HG03175 (cell line): Measurements from ENCODE around the gene LGALS9.

Experiments used
- ATAC-seq: cut with Tn5 transposase; IDR thresholded peaks from one replicate; pipeline ENCODE4 v1.9.1; 2021; ENCODE audit warnings: mild to moderate bottlenecking, moderate library complexity; ENCODE audit not compliant: unreplicated experiment

Gene LGALS9

DNA sequence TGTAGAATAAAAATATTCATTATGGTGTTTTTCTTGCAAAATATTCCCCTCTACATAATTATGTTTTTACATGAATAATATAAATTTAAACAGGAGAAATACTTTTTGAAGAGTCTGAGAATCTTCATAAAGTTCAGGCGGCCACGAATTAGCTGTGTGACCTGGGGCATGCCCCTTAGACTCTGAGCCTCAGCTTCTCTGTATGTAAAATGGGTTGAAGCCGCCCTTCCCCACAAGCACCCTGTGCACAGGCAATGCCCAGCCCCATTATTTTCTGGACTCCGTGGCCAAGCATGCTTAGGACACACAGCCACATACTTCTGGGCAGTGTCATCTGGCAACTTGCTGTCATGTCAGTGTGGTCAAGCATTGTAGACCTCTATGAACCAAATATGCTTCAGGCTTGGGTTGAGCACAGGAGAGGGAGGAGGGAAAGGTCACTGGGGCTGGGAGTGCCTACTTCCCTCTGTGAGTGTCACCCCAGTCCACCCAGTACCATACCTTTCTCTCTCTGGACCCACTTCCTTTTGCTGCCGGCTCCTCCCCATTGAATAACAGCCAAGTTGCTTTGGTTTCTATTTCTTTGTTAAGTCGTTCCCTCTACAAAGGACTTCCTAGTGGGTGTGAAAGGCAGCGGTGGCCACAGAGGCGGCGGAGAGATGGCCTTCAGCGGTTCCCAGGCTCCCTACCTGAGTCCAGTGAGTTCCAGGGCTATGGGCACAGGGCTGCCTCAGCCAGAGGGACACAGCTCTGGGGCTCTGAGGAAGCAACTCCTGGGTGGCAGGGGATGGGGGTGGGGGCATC lies at the start of gene LGALS9:
TSS of gene LGALS9 (plus strand) at position 582 of the 804 bp plus-strand sequence. CDS start at position 660, 78 bp downstream.
- peak; percentile 69 for ATAC-seq

DNA sequence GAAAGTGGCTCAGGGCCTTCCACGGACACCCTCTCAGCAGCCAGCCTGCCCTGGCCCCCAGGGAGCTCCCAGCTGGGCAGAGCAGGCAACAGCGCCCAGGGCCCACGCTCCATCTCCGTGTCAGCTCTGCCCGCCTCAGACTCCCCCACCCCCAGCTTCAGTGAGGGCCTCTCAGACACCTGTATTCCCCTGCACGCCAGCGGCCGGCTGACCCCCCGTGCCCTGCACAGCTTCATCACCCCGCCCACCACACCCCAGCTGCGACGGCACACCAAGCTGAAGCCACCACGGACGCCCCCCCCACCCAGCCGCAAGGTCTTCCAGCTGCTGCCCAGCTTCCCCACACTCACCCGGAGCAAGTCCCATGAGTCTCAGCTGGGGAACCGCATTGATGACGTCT lies 48.3 kb upstream of the LGALS9 start:
- no peak for ATAC-seq

DNA sequence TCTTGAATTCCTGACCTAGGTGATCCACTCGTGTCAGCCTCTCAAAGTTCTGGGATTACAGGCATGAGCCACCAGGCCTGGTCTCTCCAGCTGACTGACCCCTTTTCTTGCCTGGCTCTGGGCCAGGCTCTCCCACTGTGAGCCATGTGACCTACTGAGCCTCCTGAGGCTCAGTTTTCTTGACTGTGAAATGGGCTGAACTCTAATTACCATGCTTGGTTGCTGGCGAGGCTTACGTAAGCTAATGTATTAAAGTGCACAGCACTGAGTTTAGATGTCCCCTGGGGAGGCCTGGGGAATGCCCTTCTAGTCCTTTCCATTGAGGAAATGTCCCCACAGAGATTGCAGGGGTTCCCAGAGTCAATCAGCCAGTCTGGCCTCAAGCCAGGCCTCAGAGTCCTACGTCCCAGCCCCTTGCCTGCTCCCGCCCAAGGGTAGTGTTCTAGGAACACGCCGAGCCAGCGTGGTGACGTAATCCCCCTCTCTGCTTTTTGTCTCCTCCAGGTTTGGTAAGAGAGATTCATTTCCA lies 45.8 kb upstream of the LGALS9 start:
- no peak for ATAC-seq

GRCh38 chr17:27585792-27586191 lies 45.2 kb upstream of the LGALS9 start:
- ATAC-seq = no peak

- ATAC-seq = no peak
Observed at GRCh38 chr17:27586203-27586721, 44.7 kb upstream of the LGALS9 start.

GRCh38 chr17:27588354-27588753 lies 42.6 kb upstream of the LGALS9 start:
- ATAC-seq = no peak

GRCh38 chr17:27590864-27591263 lies 40.1 kb upstream of the LGALS9 start:
- ATAC-seq = no peak

GRCh38 chr17:27591986-27592385 lies 39.0 kb upstream of the LGALS9 start:
- no peak for ATAC-seq

GRCh38 chr17:27593232-27593856 lies 37.6 kb upstream of the LGALS9 start:
- ATAC-seq = no peak

GRCh38 chr17:27593857-27594255 lies 37.1 kb upstream of the LGALS9 start:
- ATAC-seq = no peak

DNA sequence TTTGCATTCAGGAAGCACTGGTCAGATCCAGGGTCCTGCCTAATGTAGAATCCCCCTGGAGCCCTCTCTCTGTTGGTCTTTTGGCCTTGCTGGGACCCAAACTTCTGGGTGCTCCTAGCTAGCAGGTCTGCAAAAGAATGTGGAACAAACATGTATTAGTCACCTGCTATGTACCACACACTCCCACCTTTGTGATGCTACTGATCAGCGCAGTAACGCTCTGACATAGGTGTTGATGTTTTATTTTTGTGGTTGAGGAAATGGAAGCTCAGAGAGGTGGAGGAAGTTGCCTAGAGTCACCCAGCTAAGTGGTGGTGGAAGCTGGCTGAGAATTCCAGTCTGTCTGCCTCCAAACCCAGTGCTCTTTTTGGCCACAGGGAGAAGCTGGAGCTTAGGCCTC lies 35.8 kb upstream of the LGALS9 start:
- no peak for ATAC-seq

DNA sequence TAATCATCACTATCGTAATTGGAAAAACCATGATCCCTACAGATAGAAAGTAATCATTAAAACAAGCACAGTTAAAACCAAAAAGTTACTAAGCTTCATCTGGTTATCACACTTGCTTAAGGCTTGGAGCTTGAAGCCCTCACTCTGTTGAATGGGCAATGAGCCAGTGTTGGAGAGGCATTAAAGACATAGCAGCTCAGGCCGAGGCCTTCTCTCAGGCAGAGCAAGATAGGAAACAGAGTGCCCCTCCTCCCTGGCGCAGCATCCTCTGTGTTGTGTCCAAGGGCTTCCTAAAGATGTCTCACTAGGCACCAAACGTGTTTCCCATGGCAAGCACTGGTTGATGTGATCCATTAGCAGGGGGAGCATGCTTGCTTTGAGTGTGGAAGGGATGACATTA lies 34.9 kb upstream of the LGALS9 start:
- no peak for ATAC-seq

- no peak for ATAC-seq
Observed at GRCh38 chr17:27596566-27597187, 34.3 kb upstream of the LGALS9 start.

DNA sequence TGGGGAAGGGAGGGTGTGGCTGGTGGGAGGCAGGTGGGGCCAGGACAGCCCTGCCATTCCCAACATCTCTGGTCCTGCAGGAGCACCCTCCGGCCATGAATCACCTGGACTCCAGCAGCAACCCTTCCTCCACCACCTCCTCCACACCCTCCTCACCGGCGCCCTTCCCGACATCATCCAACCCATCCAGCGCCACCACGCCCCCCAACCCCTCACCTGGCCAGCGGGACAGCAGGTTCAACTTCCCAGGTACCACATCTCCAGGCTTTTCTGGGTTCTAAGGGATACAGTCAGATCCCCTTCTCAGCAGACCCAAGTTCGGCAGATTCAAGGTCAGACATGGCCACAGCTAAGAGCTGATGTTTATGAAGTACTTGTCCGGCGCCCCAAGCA lies 33.8 kb upstream of the LGALS9 start:
- no peak for ATAC-seq

- no peak for ATAC-seq
Observed at GRCh38 chr17:27597783-27598320, 33.1 kb upstream of the LGALS9 start.

DNA sequence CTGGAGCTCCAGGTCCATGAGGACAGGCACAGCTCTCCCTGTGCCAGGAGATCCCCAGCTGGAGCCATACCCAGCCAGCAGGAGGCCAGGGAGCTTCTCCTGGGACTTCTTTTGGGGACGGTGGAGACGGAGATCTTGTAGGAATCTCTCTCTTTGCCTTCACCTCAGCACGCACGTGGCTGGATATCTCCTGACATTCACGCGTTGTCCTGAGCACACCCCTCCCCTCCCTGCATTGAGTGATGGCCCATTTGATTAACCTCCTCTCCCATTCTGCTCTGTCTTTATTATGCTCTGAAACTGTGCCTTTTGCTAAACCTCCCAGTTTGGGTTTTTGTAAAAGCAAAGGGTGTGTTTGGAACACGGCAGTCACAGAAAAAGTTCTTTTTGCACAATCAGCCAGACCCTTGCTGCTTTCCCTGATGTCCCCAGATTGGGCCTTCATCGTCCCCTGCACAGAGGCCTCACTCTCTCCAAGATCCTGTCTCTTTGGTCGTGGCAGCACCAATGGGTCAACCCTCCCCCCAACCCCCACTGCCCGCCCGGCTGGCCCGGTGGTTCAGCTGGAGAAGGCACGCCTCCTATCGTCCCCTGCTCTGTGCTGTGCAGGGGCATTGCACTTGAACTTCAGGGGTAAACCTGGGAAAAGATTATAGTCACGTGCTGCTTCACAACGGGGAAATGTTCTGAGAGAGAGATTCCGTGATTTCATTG lies 32.5 kb upstream of the LGALS9 start:
- ATAC-seq = no peak

DNA sequence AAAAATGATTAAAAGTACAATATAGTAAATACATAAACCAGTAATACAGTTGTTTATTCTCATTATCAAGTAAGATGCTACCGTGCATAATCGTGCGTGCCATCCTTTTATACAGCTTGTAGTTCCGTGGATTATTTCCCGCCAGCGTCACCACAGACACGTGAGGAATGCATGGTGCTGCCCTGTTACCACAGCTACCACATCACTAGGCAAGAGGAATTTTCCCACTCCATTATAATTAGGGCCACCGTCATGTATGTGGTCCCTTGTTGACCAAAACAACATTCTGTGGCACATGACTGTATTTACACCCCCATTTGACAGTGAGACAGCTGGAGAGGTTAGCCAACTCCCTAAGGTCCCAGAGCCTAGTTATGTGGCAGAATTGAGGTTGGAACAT lies 30.5 kb upstream of the LGALS9 start:
- no peak for ATAC-seq

DNA sequence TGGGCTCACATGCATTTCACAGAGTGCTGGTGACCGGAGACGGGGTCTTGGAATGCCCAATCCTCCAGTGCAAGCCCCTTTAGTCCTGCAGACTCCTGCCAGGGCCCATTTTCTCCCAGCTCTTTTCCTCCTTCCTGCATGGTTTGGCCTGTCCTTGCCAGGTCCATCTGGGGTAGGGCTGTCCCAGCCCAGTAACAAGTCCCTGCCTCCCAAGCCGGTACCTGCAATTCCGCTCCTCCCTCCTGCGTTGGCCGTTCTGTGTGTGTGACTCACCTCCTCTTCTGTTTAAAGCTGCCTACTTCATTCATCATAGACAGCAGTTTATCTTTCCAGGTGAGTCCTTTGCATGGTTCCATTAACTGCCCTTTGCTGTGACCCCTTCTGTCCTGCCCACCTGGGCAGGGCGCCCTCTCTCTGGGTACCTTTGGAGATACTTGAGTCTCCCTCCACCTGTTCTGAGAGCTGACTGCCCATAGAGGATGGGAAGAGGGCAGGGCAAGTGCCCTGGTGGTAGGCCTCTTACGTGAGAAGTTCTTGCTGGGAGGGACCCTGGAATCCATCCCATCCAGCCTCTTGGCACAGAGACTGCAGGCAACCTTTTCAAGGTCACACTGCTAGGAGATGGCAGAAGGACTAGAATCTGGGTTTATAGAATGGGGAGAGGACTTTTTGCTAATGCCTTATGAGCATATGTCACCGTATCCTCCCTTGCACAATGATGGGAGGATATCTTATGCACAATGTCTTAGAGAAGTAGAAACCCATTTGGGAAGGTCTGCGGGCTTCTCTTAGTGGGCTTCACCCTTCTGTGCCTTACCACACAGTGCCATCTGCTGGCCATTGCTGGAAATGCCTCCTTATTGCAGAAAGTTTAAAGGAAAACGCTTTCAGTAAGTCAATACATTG lies 29.7 kb upstream of the LGALS9 start:
- ATAC-seq = no peak

DNA sequence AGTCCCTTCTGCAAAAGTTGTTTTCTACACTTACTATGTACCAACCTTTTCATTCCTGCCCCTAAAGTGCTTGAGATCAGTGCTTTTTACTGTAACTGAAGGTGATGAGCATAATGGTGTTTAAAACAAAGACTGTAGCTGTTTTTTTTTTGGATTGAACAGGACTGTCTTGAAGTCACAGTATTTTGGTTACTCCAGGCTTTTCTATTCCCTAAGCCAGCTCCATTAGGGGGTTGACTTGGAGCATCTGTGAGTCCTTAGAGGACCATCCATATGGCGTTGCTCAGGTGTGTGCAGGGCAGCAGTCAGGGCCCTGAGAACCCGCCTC lies 29.0 kb upstream of the LGALS9 start:
- no peak for ATAC-seq
